CD4-positive, alpha-beta T cell treated with Interleukin-21 for 1 hour (primary cell): ENCODE results near the gene PEX11B.

Experiments used
- DNase-seq: peaks from one replicate; pipeline ENCODE4 v3.0.0-alpha.2; 2020

The PEX11B gene

GRCh38 chr1:145918144-145918991 is at the start of gene PEX11B:
Gene PEX11B (minus strand): TSS chr1:145918717. CDS start chr1:145918688, 29 bp downstream.
- DNase-seq, result peak; percentile 95

- no peak for DNase-seq
Observed at GRCh38 chr1:145967288-145967687, 48.8 kb upstream of the PEX11B start.

- DNase-seq, result no peak
Observed at GRCh38 chr1:145965119-145965744, 46.7 kb upstream of the PEX11B start.

- DNase-seq, result peak; percentile 94
Observed at GRCh38 chr1:145964328-145965118, 46.0 kb upstream of the PEX11B start, which contains the start of the genes ANKRD34A and POLR3GL. Gene ANKRD34A (minus strand): TSS chr1:145964575. CDS start chr1:145961759, 2,816 bp downstream. Gene POLR3GL (plus strand): TSS chr1:145964690. CDS start chr1:145974866, 10,176 bp downstream.

- DNase-seq, result no peak
Observed at GRCh38 chr1:145963265-145964019, 44.9 kb upstream of the PEX11B start.

- peak; percentile 57 for DNase-seq
Observed at GRCh38 chr1:145962157-145963102, 43.9 kb upstream of the PEX11B start.

GRCh38 chr1:145961425-145962156 is 43.1 kb upstream of the PEX11B start:
- DNase-seq, result peak; percentile 46

GRCh38 chr1:145961109-145961424 is 42.5 kb upstream of the PEX11B start:
- DNase-seq, result no peak

GRCh38 chr1:145960468-145961108 is 42.1 kb upstream of the PEX11B start:
- DNase-seq, result peak; percentile 57

GRCh38 chr1:145959957-145960467 is 41.5 kb upstream of the PEX11B start:
- no peak for DNase-seq

- no peak for DNase-seq
Observed at GRCh38 chr1:145959333-145959732, 40.8 kb upstream of the PEX11B start.

- DNase-seq, result no peak
Observed at GRCh38 chr1:145958734-145959133, 40.2 kb upstream of the PEX11B start.

- peak; percentile 95 for DNase-seq
Observed at GRCh38 chr1:145957443-145958319, 39.2 kb upstream of the PEX11B start, which contains the start of gene LIX1L. Gene LIX1L (minus strand): TSS chr1:145958017. CDS start chr1:145957927, 90 bp downstream.

- peak; percentile 33 for DNase-seq
Observed at GRCh38 chr1:145956781-145957442, 38.4 kb upstream of the PEX11B start.

- no peak for DNase-seq
Observed at GRCh38 chr1:145956361-145956760, 37.8 kb upstream of the PEX11B start.

- DNase-seq, result no peak
Observed at GRCh38 chr1:145955436-145955835, 36.9 kb upstream of the PEX11B start.

- DNase-seq, result no peak
Observed at GRCh38 chr1:145953861-145954260, 35.3 kb upstream of the PEX11B start.

- no peak for DNase-seq
Observed at GRCh38 chr1:145952903-145953302, 34.4 kb upstream of the PEX11B start.
